Natural killer cell (primary cell): Measurements from ENCODE around the gene CRYGN. TPM values are rescaled to one million over a fixed set of nuclear protein-coding genes. Genes with fewer than 3 reads are reported as not detected.

Experiments
- ATAC-seq, 3 donors: fragments of 150-1000 bp in 2 of 3; fragments of 200-7000 bp in 1 of 3; cut with Tn5 transposase; 1 replicate in 1 of 3; 2 replicates in 2 of 3; pipeline ENCODE4 v1.10.0; 2021; ENCODE audit warnings: mild to moderate bottlenecking in 2 of 3, moderate library complexity in 2 of 3
- DNase-seq, 2 donors: peaks; one replicate each; pipeline versions ENCODE4 v3.0.0 to v3.0.0-alpha.2; 2013 to 2021; ENCODE audit warnings: mixed read lengths in 1 of 2
- H3K27ac ChIP-seq: one replicate; pipeline ENCODE4 v1.5.1; 2013; ENCODE audit warnings: mild to moderate bottlenecking, low read length
- H3K27me3 ChIP-seq: one replicate; pipeline ENCODE4 v1.6.1; 2013; ENCODE audit warnings: low read length; ENCODE audit not compliant: control insufficient read depth, insufficient read depth
- H3K36me3 ChIP-seq: one replicate; pipeline ENCODE4 v1.6.1; 2013; ENCODE audit warnings: low read length; ENCODE audit not compliant: control insufficient read depth, insufficient read depth
- H3K4me1 ChIP-seq: one replicate; pipeline ENCODE4 v1.6.1; 2013; ENCODE audit warnings: low read length; ENCODE audit not compliant: control insufficient read depth, insufficient read depth
- H3K4me3 ChIP-seq: one replicate; pipeline ENCODE4 v1.5.1; 2013; ENCODE audit warnings: low read length
- H3K9me3 ChIP-seq: one replicate; pipeline ENCODE4 v1.6.1; 2013; ENCODE audit warnings: low read length; ENCODE audit not compliant: control insufficient read depth, insufficient read depth
- H3K27ac Mint-ChIP-seq, 2 donors: one replicate each; pipeline ENCODE4 v1.8.0; 2022; ENCODE audit warnings: mild to moderate bottlenecking in 2 of 2, mixed read lengths in 2 of 2, moderate library complexity in 1 of 2
- H3K27me3 Mint-ChIP-seq, 2 donors: one replicate each; pipeline ENCODE4 v1.8.0; 2022; ENCODE audit warnings: low read depth in 2 of 2, mixed read lengths in 2 of 2
- H3K36me3 Mint-ChIP-seq: one replicate; pipeline ENCODE4 v1.8.0; 2022; ENCODE audit warnings: mixed read lengths
- H3K4me1 Mint-ChIP-seq, 2 donors: one replicate each; pipeline ENCODE4 v1.8.0; 2022; ENCODE audit warnings: mixed read lengths in 2 of 2
- H3K4me3 Mint-ChIP-seq: one replicate; pipeline ENCODE4 v1.8.0; 2022; ENCODE audit warnings: mild to moderate bottlenecking, moderate library complexity, mixed read lengths
- H3K9me3 Mint-ChIP-seq, 2 donors: one replicate each; pipeline ENCODE4 v1.8.0; 2022; ENCODE audit warnings: mixed read lengths in 2 of 2
- WGBS: methylation state at CpG from one replicate; pipeline ENCODE4 v1.1.7; 2013; ENCODE audit warnings: missing lambda C conversion rate; ENCODE audit not compliant: insufficient coverage; 5-methylcytosine and 5-hydroxymethylcytosine counted together
- intact Hi-C: fragments of 100-400 bp; cut with micrococcal nuclease; formaldehyde crosslinking; loops from one replicate; pipeline ENCODE4 v1.14.2; 2022
- total RNA-seq, 4 donors: library from RNA; stranded (reverse); fragments of 120-200 nt in 1 of 4; gene quantifications; one replicate each; pipeline versions ENCODE4 v1.2.3 to v1.2.4, GENCODE V29; 2013 to 2022
- TF ChIP-seq, protein P1 (sequence below): fragments of 200-600 bp; IDR thresholded peaks from one replicate; pipeline ENCODE4 v1.8.0; 2022; ENCODE audit warnings: antibody characterized with exemption

Gene CRYGN
- total RNA-seq, 3 donors from 2014 or later (not counting 1 experiment from before 2014, with no cell fraction given) = not detected

DNA sequence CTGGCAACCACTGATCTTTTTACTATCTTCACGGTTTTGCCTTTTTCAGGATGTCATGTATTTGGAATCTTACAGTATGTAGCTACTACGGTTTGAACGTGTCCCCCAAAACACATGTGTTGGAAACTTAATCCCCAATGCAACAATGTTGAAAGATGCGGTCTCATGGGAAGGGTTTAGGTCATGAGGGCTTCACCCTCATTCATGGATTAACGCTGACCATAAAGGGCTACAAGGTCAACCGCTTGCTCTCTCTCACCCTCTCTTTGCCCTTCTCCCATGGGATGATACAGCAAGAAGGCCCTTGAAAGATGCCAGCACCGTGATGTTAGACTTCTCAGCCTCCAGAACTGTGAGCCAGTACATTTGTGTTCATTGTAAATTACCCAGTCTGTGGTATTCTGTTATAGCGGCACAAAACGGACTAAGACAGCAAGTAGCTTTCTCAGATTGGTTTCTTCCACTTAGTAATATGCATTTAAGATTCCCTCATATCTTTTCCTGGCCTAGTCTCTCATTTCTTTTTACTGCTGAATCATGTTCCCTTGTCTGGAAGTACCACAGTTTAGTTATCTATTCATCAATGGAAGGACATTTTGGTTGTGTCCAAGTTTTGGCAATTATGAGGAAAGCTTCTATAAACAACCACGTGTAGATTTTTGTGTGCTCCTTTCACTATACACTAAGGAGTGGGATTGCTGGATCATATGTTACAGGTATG, 3.0 kb upstream of the CRYGN start:
- no peak overlapping the region for H3K4me3 Mint-ChIP-seq
- TF ChIP-seq, protein P1, sequence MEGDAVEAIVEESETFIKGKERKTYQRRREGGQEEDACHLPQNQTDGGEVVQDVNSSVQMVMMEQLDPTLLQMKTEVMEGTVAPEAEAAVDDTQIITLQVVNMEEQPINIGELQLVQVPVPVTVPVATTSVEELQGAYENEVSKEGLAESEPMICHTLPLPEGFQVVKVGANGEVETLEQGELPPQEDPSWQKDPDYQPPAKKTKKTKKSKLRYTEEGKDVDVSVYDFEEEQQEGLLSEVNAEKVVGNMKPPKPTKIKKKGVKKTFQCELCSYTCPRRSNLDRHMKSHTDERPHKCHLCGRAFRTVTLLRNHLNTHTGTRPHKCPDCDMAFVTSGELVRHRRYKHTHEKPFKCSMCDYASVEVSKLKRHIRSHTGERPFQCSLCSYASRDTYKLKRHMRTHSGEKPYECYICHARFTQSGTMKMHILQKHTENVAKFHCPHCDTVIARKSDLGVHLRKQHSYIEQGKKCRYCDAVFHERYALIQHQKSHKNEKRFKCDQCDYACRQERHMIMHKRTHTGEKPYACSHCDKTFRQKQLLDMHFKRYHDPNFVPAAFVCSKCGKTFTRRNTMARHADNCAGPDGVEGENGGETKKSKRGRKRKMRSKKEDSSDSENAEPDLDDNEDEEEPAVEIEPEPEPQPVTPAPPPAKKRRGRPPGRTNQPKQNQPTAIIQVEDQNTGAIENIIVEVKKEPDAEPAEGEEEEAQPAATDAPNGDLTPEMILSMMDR = no peak
- intact Hi-C loops = no loop called here
- no peaks in the 10 kb centered on the region for H3K9me3 Mint-ChIP-seq
- H3K9me3 ChIP-seq = no peaks in the 10 kb centered on the region
- H3K27ac ChIP-seq = no peak overlapping the region
- peaks cover 8 to 13% of the 10 kb centered on the region in 2 donors for H3K27me3 Mint-ChIP-seq
- no peaks in the 10 kb centered on the region for H3K36me3 Mint-ChIP-seq
- ATAC-seq (no peak), DNase-seq (no peak)
- WGBS = 98% methylated on average over 9 of the region's 10 CpGs
- H3K27ac Mint-ChIP-seq = no peak overlapping the region
- no peaks in the 10 kb centered on the region for H3K36me3 ChIP-seq
- no peak overlapping the region for H3K4me3 ChIP-seq
- peaks cover 23% of the 10 kb centered on the region for H3K4me1 ChIP-seq
- H3K27me3 ChIP-seq = peaks cover 8% of the 10 kb centered on the region
- H3K4me1 Mint-ChIP-seq = peaks cover 0 to 20% of the 10 kb centered on the region in 2 donors

DNA sequence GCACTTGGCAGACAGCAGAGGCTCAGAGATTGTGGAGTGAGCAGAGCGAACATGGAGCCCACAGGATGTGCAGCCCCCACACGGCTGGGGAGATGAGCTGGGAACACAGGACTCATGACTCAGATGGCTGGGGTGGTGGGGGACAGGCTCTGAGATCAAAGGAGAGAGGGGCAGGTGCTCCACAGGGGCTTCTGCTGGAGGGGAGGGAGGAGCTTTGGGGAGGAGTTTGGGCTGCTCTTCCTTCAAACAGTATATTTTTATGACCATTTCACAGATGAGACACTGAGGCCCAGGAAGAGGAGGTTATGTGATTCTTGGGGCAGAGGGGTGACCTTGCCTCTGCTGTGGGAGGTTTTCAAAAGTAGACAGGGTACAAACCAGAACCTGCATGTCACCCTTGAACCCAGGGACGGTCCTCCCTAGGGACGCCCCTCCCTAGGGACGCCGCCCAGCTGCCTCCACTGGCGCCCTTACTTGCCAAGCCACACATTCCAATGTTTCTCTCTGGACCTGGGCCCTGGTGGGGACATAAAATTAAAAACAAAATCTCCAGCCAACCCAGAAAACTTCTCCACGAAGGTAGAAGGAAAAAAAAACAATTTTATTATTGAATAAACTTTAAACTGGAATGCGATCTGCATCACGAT, 981 bp upstream of the CRYGN start:
- no peak overlapping the region for H3K27ac ChIP-seq
- peaks cover 8 to 9% of the 10 kb centered on the region in 2 donors for H3K27me3 Mint-ChIP-seq
- no peaks in the 10 kb centered on the region for H3K9me3 ChIP-seq
- DNase-seq (peak in 1 of 2 donors; percentile 32), ATAC-seq (no peak)
- no peaks in the 10 kb centered on the region for H3K9me3 Mint-ChIP-seq
- no peak overlapping the region for H3K4me3 Mint-ChIP-seq
- peaks cover 8% of the 10 kb centered on the region for H3K27me3 ChIP-seq
- H3K36me3 ChIP-seq = no peaks in the 10 kb centered on the region
- H3K4me1 ChIP-seq = peaks cover 20% of the 10 kb centered on the region
- H3K4me3 ChIP-seq = no peak overlapping the region
- 75% methylated on average over 9 of the region's 10 CpGs for WGBS
- TF ChIP-seq, protein P1 = no peak
- peaks cover 0 to 20% of the 10 kb centered on the region in 2 donors for H3K4me1 Mint-ChIP-seq
- peak overlapping the region in 1 of 2 donors; percentile 15 for H3K27ac Mint-ChIP-seq
- H3K36me3 Mint-ChIP-seq = no peaks in the 10 kb centered on the region
- intact Hi-C loops = no loop called here

DNA sequence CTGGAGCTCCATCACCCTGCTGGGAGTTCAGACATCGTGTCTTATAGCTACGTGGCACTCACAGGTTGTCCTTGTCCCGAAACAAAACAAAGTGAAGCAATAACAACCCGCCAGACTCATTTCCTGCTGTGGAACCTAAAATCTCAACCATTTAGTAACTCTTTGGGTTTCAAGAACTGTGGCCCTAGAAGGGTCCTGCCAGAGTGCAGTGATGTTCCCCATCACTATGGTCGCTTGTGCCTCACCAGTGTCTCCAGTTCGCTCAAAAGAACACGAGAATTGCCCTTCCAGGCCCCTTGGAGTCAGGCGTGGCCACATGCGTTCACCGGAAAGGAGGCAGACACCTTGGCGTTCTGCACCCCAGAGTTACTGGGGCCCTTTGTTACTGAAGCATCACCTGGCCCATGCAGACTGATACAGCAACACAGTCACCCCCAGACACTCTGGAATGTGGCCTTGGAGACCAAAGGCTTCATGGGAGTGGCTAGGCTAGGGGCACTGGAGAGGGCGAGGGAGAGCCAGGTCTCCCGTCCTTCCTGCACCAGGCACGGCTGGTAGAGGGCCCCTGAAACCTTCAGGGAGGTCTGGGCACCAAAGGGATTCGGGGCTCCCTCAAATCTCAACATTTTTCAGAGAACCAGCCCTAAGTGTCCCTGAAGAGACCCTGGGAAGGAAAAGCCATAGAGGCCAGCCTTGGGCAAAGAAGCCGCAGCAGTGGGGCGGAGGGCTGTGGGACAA, 908 bp downstream of the CRYGN start:
- 90% methylated on average over 15 of the region's 17 CpGs for WGBS
- TF ChIP-seq, protein P1 = no peak
- no peaks in the 10 kb centered on the region for H3K9me3 ChIP-seq
- peaks cover 8% of the 10 kb centered on the region for H3K27me3 ChIP-seq
- H3K4me3 ChIP-seq = no peak overlapping the region
- H3K9me3 Mint-ChIP-seq = no peaks in the 10 kb centered on the region
- H3K27ac ChIP-seq = no peak overlapping the region
- no peak for ATAC-seq
- H3K27me3 Mint-ChIP-seq = peaks cover 8 to 9% of the 10 kb centered on the region in 2 donors
- no peak overlapping the region for H3K4me3 Mint-ChIP-seq
- intact Hi-C loops = no loop called here
- peaks cover 0 to 20% of the 10 kb centered on the region in 2 donors for H3K4me1 Mint-ChIP-seq
- H3K27ac Mint-ChIP-seq = no peak overlapping the region
- H3K36me3 Mint-ChIP-seq = no peaks in the 10 kb centered on the region
- no peak for DNase-seq
- H3K36me3 ChIP-seq = no peaks in the 10 kb centered on the region
- peaks cover 20% of the 10 kb centered on the region for H3K4me1 ChIP-seq
